Fibroblast of skin of right quadriceps (primary cell): ENCODE measurements around the gene TMEM196.
"Not testable (repeated sequence)": the region's sequence is repeated elsewhere in the genome, so short reads cannot be mapped to it uniquely, and the experiment has no call there.

Experiments
- DNase-seq: peaks from one replicate; pipeline ENCODE4 v3.0.0-alpha.2; 2013

Gene TMEM196

DNA sequence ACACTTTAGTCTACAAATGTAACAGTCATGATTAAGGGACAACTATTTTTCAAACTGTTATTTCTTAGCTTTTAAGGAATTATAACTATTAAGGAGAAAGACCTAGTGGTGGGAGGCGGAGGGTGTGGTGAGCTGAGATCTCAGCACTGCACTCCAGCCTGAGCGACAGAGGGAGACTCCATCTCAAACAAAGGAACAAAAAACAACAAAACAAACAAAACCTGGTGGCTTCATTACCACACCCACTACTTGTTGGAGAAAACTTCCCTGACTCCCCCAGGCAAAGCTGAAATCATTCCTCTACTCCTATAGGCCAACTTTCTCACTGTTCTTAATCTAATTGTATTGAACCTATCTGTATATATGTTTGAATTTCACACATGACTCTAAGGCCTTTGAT is 67.8 kb downstream of the TMEM196 start:
- DNase-seq, result no peak

DNA sequence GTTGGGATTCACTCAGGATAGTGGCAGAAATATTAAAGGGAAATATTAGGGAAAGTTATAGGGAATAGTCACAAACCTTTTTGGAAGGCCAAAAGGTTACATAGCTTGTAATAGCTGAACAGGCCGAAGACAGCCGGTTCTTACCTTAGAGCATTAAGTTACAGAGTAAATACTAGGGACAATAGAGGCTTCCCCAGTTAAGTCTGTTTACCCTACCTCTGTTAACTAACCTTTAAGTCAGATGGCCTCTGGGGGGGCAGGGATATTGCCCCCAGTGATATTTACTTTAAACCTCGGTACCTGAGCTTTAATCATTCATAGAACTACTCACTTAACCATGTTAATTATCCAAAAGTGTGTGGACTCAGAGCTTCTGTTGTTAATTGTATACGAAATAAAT is 71.9 kb downstream of the TMEM196 start:
- DNase-seq, result no peak

- DNase-seq, result no peak
Measured at GRCh38 chr7:19700936-19701335, 72.5 kb downstream of the TMEM196 start.

- no peak for DNase-seq
Measured at GRCh38 chr7:19698331-19698730, 75.1 kb downstream of the TMEM196 start.

GRCh38 chr7:19696926-19697325 is 76.5 kb downstream of the TMEM196 start:
- no peak for DNase-seq

DNA sequence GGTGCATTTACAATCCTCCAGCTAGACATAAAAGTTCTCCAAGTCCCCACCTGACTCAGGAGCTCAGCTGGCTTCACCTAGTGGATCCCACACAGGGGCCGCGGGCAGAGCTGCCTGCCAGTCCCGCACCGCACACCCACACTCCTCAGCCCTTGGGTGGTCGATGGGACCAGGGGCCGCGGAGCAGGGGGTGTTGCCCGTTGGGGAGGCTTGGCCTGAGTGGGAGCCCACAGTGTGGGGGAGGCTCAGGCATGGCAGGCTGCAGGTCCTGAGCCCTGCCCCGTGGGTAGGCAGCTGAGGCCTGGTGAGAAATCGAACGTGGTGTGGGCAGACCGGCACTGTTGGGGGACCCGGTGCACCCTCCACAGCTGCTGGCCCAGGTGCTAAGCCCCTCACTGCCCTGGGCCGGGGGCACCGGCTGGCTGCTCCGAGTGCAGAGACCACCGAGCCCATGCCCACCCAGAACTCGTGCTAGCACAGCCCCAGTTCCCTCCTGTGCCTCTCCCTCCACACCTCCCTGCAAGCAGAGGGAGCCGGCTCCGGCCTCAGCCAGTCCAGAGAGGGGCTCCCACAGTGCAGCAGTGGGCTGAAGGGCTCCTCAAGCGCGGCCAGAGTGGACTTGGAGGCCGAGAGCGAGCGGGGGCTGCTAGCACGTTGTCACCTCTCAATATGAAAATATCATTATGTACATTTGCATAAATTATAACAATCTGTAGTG is 81.1 kb downstream of the TMEM196 start:
- no peak for DNase-seq

DNA sequence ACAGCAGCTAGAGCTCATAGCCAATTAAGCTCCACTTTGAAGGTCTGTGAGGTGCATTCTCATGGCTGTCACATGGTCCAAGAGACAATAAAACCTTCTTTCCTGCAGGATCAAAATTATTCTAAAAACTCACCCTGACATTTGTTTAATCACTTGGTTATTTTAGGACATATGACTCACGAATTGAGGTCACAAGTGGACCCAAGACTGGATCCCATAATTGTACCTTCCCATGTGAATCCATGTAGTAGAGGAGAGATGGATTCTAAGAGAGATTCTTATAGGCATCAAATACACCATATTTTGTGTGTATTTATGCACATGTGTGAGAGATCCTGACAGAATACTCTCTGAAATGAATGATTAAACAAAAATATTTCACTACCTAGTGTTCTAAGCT is 82.7 kb downstream of the TMEM196 start:
- DNase-seq, result no peak

DNA sequence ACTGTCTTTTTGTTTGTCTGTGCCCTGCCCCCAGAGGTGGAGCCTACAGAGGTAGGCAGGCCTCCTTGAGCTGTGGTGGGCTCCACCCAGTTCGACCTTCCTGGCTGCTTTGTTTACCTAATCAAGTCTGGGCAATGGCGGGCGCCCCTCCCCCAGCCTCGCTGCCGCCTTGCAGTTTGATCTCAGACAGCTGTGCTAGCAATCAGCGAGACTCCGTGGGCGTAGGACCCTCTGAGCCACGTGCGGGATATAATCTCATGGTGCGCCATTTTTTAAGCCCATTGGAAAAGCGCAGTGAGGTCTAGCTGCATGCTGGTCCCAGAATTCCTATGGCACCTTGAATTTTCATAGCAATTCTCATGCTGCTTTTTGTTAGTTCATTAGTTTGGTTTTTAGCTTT is 84.3 kb downstream of the TMEM196 start:
- not testable (repeated sequence) for DNase-seq

- DNase-seq, result no peak
Measured at GRCh38 chr7:19681596-19681995, 91.8 kb downstream of the TMEM196 start.

DNA sequence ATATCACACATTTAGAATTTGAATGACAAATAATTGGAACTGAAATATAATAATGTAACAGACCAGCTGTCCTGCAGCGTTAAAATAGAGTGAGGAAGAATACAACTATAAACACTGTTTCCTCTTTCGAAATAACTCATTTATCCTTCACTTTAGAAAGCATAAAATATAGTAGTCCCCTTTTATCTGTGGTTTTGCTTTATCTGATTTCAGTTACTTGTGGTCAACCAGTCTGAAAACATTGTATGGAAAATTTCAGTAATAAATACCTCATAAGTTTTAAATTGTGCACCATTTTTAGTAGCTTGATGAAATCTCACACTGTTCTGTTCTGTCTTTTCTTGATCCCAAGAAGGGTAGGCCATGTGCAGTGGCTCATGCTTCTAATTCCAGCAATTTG is 96.2 kb downstream of the TMEM196 start:
- DNase-seq, result peak; percentile 71

DNA sequence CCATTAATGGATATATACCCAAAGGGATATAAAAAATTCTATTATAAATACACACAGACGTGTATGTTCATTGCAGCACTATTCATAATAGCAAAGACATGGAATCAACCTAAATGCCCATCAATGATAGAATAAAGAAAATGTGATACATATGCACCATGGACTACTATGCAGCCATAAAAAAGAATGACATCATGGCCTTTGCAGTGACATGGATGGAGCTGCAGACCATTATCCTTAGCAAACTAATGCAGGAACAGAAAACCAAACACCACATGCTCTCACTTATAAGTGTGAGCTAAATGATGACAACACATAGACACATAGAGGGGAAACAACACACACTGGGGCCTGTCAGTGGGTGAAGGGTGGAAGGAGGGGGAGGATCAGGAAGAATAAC is 97.6 kb downstream of the TMEM196 start:
- no peak for DNase-seq

GRCh38 chr7:19674266-19674960 is 99.0 kb downstream of the TMEM196 start:
- peak; percentile 70 for DNase-seq

GRCh38 chr7:19670806-19671205 is 102.6 kb downstream of the TMEM196 start:
- peak; percentile 22 for DNase-seq
